GM13976 (cell line): ENCODE results near the gene PLXNA1.
A peak's percentile ranks its signal among the peaks of the same experiment; 100 is the strongest.

ENCODE experiments used
- DNase-seq: peaks from one replicate; pipeline ENCODE4 v3.0.0; 2012; ENCODE audit warnings: low spot score
- in situ Hi-C: fragments of 300-500 bp; cut with MboI; formaldehyde crosslinking; loops from one replicate; pipeline ENCODE4 v1.12.0; 2022; ENCODE audit warnings: low sequenced_read_pairs, mixed read lengths, inconsistent platforms; ENCODE audit not compliant: unreplicated experiment
- TF ChIP-seq, protein P1 (sequence below): IDR thresholded peaks from 2 replicates; pipeline ENCODE4 v1.5.1; 2012; ENCODE audit warnings: borderline replicate concordance, mild to moderate bottlenecking; ENCODE audit not compliant: insufficient read depth; ENCODE audit errors: extremely low read depth, missing control alignments, control extremely low read depth

Gene PLXNA1

DNA sequence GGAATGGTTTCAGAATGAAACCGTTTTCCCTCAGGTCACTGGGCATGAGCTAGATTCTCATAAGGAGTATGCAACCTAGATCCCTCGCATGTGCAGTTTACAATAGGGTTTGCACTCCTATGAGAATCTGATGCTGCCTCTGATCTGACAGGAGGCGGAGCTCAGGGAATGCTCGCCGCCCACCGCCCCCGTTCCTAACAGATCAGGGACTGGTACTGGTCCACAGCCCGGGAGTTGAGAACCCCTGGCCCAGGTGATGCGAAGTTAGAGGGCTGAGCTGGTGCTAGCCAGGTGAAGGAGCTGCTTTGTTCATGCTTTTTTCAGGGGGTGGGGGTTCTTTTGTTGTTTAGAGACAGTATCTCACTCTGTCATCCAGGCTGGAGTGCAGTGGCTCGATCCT, 15.5 kb upstream of the PLXNA1 start:
- no peak for DNase-seq
- in situ Hi-C loops: no loop called here
- TF ChIP-seq, protein P1, sequence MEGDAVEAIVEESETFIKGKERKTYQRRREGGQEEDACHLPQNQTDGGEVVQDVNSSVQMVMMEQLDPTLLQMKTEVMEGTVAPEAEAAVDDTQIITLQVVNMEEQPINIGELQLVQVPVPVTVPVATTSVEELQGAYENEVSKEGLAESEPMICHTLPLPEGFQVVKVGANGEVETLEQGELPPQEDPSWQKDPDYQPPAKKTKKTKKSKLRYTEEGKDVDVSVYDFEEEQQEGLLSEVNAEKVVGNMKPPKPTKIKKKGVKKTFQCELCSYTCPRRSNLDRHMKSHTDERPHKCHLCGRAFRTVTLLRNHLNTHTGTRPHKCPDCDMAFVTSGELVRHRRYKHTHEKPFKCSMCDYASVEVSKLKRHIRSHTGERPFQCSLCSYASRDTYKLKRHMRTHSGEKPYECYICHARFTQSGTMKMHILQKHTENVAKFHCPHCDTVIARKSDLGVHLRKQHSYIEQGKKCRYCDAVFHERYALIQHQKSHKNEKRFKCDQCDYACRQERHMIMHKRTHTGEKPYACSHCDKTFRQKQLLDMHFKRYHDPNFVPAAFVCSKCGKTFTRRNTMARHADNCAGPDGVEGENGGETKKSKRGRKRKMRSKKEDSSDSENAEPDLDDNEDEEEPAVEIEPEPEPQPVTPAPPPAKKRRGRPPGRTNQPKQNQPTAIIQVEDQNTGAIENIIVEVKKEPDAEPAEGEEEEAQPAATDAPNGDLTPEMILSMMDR: no peak

DNA sequence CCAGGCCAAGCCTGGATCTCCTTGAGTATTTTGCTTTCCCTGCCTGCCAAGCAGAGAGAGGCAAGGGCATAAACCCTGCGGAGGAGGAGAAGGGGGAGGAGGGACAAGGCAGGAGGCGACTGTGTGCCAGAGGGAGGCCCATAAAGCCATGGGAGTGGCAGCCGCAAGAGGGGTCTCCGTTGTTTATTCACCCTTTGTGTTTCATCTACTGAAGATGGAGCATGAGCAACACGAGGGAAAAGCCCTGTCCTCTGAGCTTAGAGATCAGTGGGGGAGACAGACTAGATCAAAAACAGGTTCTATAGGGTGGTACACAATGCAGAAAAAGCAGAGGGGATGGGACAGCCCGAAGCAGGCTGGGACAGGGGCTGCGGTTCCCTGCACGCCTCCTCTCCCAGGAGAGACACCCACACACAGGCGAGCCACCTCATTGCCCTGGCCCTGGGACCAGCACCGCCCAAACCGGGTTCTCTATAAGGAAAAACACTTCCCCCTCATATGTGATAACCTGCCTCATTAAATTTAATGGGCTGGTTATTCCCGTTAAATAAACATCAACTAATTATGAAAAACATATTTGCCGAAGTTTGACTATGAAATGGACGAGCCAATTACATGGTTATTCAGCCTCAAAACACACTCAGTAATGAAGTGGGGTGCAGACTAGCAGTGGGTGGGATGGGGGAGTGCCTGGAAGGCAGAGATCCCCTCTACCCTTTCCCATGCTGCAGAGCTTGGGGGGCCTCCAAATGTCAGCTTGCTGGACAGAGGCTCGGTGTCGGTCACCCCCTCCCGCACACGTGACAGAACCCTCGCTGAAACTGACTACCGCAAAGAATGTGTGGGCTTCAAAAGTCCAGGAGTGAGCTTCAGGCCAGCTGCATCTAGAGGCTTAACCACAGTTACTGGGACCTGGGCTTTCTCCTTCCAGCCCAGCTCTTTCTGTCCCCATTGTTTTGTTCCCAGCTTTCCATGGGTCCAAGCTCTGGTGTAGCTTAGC, 14.2 kb upstream of the PLXNA1 start:
- TF ChIP-seq, protein P1: no peak
- in situ Hi-C loops: no loop called here
- DNase-seq: no peak

DNA sequence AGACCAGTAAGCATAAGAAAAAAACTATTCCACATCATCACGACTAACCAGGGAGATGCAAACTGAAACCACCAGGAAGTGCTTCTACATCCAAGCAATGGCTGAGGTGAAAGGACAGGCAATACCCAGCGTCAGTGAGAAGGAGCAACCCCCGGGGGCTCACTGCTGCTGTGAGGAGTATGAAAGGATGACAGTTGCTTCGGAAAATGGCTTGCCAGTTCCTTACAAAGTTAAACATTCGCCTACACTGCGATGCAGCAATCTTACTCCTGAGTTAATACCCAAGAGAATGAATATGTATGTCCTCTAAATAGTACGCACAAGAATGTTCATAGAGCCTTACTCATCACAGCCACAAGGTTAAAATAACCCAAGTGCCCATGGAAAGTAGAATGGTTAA, 13.3 kb upstream of the PLXNA1 start:
- no peak for DNase-seq
- TF ChIP-seq, protein P1: no peak
- in situ Hi-C loops: no loop called here

DNA sequence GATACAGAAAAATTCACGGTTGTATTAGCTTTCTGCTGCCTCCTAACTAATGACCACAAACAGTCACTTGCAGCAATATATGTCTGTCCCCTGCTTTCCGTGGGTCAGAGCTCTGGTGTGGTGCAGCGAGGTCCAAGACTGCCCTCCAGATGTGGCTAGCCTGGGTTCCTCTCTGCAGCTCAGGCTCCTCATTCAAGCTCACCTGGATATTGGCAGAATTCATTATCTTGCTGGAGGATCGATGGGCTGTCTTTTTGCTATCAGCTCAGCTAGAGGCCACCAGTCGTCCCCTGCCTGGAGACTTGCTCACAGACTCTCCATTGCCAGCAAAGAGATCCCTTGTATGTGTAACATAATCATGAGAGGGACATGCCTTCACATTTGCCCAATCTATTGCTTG, 12.8 kb upstream of the PLXNA1 start:
- TF ChIP-seq, protein P1: no peak
- no peak for DNase-seq
- in situ Hi-C loops: loop anchor here (10.0 kb wide), 1 partner anchor 215 kb away; no protein-coding TSS in a partner anchor

DNA sequence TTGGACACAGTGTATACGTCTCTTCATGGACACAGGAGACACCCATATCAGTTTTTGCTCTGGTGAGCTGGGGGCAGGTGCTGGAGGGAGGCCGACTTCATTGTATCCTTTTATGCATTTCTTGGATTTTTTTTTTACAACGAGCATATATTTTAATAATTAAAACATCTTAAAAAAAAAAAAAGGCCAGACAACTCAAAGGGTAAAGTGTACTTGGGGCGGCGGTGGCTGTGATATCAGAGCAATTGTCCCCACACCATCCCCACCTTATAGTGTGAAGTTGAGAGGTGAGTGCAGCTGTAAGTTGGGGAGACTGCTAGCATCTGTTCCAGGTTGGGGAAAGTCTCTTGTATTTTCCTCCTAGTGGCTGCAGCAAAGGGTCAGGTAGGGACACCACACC, 12.0 kb upstream of the PLXNA1 start:
- in situ Hi-C loops: loop anchor here (10.0 kb wide), 1 partner anchor 216 kb away; no protein-coding TSS in a partner anchor
- TF ChIP-seq, protein P1: no peak
- DNase-seq: no peak

DNA sequence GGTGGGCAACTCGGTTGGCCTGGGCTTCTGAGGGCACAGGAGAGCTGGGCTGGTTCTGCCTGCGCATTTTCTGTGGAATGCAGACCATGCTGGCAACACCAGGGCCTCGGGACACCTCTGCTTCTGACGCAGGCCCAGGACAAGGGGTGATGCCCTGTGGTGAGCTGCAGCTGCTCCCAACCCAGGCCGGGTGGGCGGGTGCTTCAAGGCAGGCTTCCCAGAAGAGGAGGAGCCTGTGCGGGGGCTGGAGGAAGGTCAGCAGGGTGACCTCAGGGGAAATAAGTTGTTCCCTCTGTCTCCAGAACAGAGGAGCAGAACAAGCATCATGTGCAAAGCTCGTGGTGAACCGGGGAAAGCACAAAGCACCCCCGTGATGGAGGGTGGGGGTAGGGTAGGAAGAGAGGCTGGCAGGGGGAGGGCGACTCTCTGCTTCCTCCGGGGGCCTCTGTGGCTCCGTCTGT, 11.0 kb upstream of the PLXNA1 start:
- TF ChIP-seq, protein P1: no peak
- in situ Hi-C loops: loop anchor here (10.0 kb wide), 1 partner anchor 217 kb away; no protein-coding TSS in a partner anchor
- peak; percentile 40 for DNase-seq
